SK-N-SH (cell line): ENCODE data around the gene NCOA5. TPM values are rescaled to one million over a fixed set of nuclear protein-coding genes. Genes with fewer than 3 reads are reported as not detected.

Source experiments
- CTCF ChIA-PET: fragments of 300-600, 350-600 bp; formaldehyde crosslinking; extraction: SDS; loops from one replicate; lab custom pipeline; 2021; lab: Yijun Ruan, JAX
- POLR2A ChIA-PET: fragments of 350-600 bp; sonication (Branson Sonifier 250); formaldehyde crosslinking; extraction: SDS; loops from one replicate; lab custom pipeline; 2020; ENCODE audit warnings: antibody characterized with exemption, inconsistent platforms; lab: Yijun Ruan, JAX
- DNase-seq: peaks from one replicate; pipeline ENCODE4 v3.0.0; 2012
- H2AFZ ChIP-seq: fragments of 200-600 bp; sonication (generic); 2 replicates; pipeline ENCODE4 v1.8.1; 2016; ENCODE audit warnings: antibody characterized with exemption, mild to moderate bottlenecking, low read depth
- H3F3A ChIP-seq: fragments of 200-600 bp; sonication (generic); replicated peaks from 2 replicates; pipeline ENCODE3; 2016; ENCODE audit warnings: antibody characterized with exemption, mild to moderate bottlenecking; ENCODE audit not compliant: insufficient read depth
- H3K27ac ChIP-seq, 2 experiments: fragments of 200-500 bp in 1 of 2; fragments of 200-600 bp in 1 of 2; sonication (Bioruptor generic) in 1 of 2; sonication (generic), shearing (Covaris generic) in 1 of 2; 2 replicates each; pipeline versions ENCODE4 v1.5.1 to v1.6.1; 2014 to 2016; ENCODE audit warnings: low read depth in 2 of 2, inconsistent platforms in 1 of 2, low read length in 1 of 2, mild to moderate bottlenecking in 1 of 2, mixed read lengths in 1 of 2
- H3K27me3 ChIP-seq: fragments of 200-600 bp; sonication (generic), shearing (Covaris generic); 2 replicates; pipeline ENCODE4 v1.6.1; 2016; ENCODE audit warnings: mixed run types; ENCODE audit not compliant: insufficient read depth
- H3K36me3 ChIP-seq, 2 experiments: fragments of 200-500 bp in 1 of 2; fragments of 200-600 bp in 1 of 2; sonication (Bioruptor generic) in 1 of 2; sonication (generic) in 1 of 2; replicated peaks in 1 of 2; 2 replicates each; pipeline versions ENCODE3 to v1.5.1; 2014 to 2016; ENCODE audit warnings: low read length in 1 of 2, mild to moderate bottlenecking in 1 of 2; ENCODE audit not compliant: insufficient read depth in 2 of 2, control insufficient read depth in 1 of 2
- H3K4me1 ChIP-seq, 2 experiments: fragments of 200-500 bp in 1 of 2; fragments of 200-600 bp in 1 of 2; sonication (Bioruptor generic) in 1 of 2; sonication (generic), shearing (Covaris generic) in 1 of 2; 2 replicates each; pipeline versions ENCODE4 v1.5.1 to v1.6.1; 2014 to 2016; ENCODE audit warnings: low read depth in 1 of 2, low read length in 1 of 2, mixed run types in 1 of 2; ENCODE audit not compliant: insufficient read depth in 2 of 2, control insufficient read depth in 1 of 2
- H3K4me2 ChIP-seq: fragments of 200-600 bp; sonication (generic), shearing (Covaris generic); 2 replicates; pipeline ENCODE4 v1.6.1; 2017; ENCODE audit warnings: mixed run types
- H3K4me3 ChIP-seq, 2 experiments: fragments of 200-500 bp in 1 of 2; fragments of 200-600 bp in 1 of 2; sonication (Bioruptor generic) in 1 of 2; sonication (generic), shearing (Covaris generic) in 1 of 2; 2 replicates each; pipeline versions ENCODE4 v1.5.1 to v1.8.1; 2014 to 2016; ENCODE audit warnings: low read depth in 2 of 2, inconsistent platforms in 1 of 2, low read length in 1 of 2, mild to moderate bottlenecking in 1 of 2, mixed read lengths in 1 of 2, moderate library complexity in 1 of 2
- H3K79me2 ChIP-seq: fragments of 200-600 bp; sonication (generic); 2 replicates; pipeline ENCODE4 v1.8.1; 2017; ENCODE audit warnings: mild to moderate bottlenecking; ENCODE audit not compliant: insufficient read depth
- H3K9ac ChIP-seq: fragments of 200-600 bp; sonication (generic); 2 replicates; pipeline ENCODE4 v1.6.1; 2017; ENCODE audit warnings: mixed run types
- H3K9me2 ChIP-seq: fragments of 200-600 bp; sonication (generic); 2 replicates; pipeline ENCODE4 v1.6.1; 2017; ENCODE audit warnings: mixed run types
- H3K9me3 ChIP-seq: fragments of 200-600 bp; sonication (generic); 2 replicates; pipeline ENCODE4 v1.6.1; 2017; ENCODE audit warnings: mixed run types, mild to moderate bottlenecking, moderate library complexity
- H4K20me1 ChIP-seq: fragments of 200-600 bp; sonication (generic); 2 replicates; pipeline ENCODE4 v1.6.1; 2017; ENCODE audit warnings: mild to moderate bottlenecking, mixed run types; ENCODE audit not compliant: insufficient read depth
- CHD2 ChIP-seq: fragments of 150-350 bp; IDR thresholded peaks from 2 replicates; pipeline ENCODE4 v1.6.1; 2018; ENCODE audit warnings: low read length; ENCODE audit not compliant: partially characterized antibody
- FOSL2 ChIP-seq: IDR thresholded peaks from 2 replicates; pipeline ENCODE4 v1.4.0; 2012; ENCODE audit warnings: low read depth, mild to moderate bottlenecking, moderate library complexity, borderline replicate concordance
- FOXJ3 ChIP-seq: sonication (generic); formaldehyde crosslinking; IDR thresholded peaks from 2 replicates; pipeline ENCODE4 v1.5.1; 2020; ENCODE audit warnings: mild to moderate bottlenecking, missing genetic modification reagents
- GATA2 ChIP-seq: sonication (generic); formaldehyde crosslinking; IDR thresholded peaks from 2 replicates; pipeline ENCODE4 v1.5.0; 2020; ENCODE audit warnings: mild to moderate bottlenecking, missing genetic modification reagents
- MEF2A ChIP-seq: IDR thresholded peaks from 2 replicates; pipeline ENCODE4 v1.4.0; 2012; ENCODE audit warnings: low read depth, borderline replicate concordance
- NFIC ChIP-seq: IDR thresholded peaks from 2 replicates; pipeline ENCODE4 v1.4.0; 2012; ENCODE audit warnings: borderline replicate concordance
- NRF1 ChIP-seq: IDR thresholded peaks from 2 replicates; pipeline ENCODE4 v1.6.1; 2012; ENCODE audit warnings: low read depth, mild to moderate bottlenecking, low read length
- POLR2AphosphoS5 ChIP-seq: IDR thresholded peaks from 2 replicates; pipeline ENCODE4 v1.6.1; 2012; ENCODE audit warnings: low read depth, low read length
- RAD21 ChIP-seq: IDR thresholded peaks from 2 replicates; pipeline ENCODE4 v1.6.1; 2012; ENCODE audit warnings: mild to moderate bottlenecking, low read length
- RCOR1 ChIP-seq: fragments of 150-350 bp; IDR thresholded peaks from 2 replicates; pipeline ENCODE4 v1.6.1; 2017; ENCODE audit warnings: antibody characterized with exemption, low read length
- TAF1 ChIP-seq: IDR thresholded peaks from 2 replicates; pipeline ENCODE4 v1.6.1; 2012; ENCODE audit warnings: low read depth, mild to moderate bottlenecking, low read length, moderate library complexity, borderline replicate concordance
- TCF12 ChIP-seq: IDR thresholded peaks from 2 replicates; pipeline ENCODE4 v1.4.0; 2012
- YY1 ChIP-seq: IDR thresholded peaks from 2 replicates; pipeline ENCODE4 v1.4.0; 2012; ENCODE audit warnings: low read depth, mild to moderate bottlenecking
- WGBS: methylation state at CpG from one replicate; pipeline ENCODE4 v1.1.6; 2017; ENCODE audit warnings: low lambda C conversion rate; 5-methylcytosine and 5-hydroxymethylcytosine counted together
- polyA plus RNA-seq, 3 experiments: library from polyadenylated mRNA; depleted of rRNA; stranded (reverse); fragments of >200 nt; gene quantifications; 2 replicates each; pipeline ENCODE4 v1.2.3, GENCODE V29; 2012
- TF ChIP-seq, protein P1 (sequence below): IDR thresholded peaks from 2 replicates; pipeline ENCODE4 v1.4.0; 2012; ENCODE audit warnings: low read depth, borderline replicate concordance
- TF ChIP-seq, protein P2 (sequence below): fragments of 200-600 bp; sonication (generic); IDR thresholded peaks from 2 replicates; pipeline ENCODE4 v1.6.1; 2017; ENCODE audit warnings: antibody characterized with exemption, mild to moderate bottlenecking, moderate library complexity
- TF ChIP-seq, protein P3 (sequence below): fragments of 150-350 bp; IDR thresholded peaks from 2 replicates; pipeline ENCODE4 v1.6.1; 2016; ENCODE audit warnings: mild to moderate bottlenecking, low read depth, low read length
- TF ChIP-seq, protein P4 (sequence below): IDR thresholded peaks from 2 replicates; pipeline ENCODE4 v1.4.0; 2012; ENCODE audit warnings: low read depth

NCOA5 gene
- polyA plus RNA-seq, 1 of the 3 experiments (the other 2 are of a cell fraction), result 20.4 TPM

DNA sequence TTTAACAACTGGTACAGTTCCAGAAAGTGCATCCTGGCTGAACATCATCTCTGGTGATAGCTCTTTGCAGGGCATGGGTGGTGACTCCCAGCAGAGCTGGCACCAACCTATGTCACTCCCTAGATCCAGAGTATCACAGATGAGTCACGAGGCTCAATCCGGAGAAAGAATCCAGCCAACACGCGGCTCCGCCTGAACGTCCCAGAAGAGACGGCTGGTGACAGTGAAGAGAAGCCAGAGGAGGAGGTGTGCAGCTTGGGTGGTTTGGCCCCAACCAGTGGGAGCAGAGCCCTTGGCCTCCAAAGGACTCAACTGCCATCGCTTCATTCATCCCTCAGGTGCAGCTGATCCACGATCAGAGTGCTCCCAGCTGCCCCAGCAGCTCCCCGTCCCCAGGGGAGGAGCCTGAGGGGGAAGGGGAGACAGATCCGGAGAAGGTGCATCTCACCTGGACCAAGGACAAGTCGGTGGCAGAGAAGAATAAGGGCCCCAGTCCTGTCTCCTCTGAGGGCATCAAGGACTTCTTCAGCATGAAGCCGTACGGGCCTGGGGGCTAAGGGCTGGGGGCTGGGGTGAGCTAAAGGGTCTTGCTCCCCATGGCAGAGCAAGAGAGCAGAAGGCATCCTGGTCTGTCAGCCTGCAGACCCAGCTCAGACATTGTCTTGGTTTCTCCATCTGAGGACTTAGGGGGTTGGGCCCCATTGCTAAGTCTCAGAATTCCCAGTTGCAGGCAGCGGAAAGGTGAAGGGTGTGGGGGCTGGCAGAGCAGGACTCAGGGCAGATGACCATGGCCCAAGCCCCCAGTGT is 33.5 kb downstream of the NCOA5 start (continued):
- TF ChIP-seq, protein P1, sequence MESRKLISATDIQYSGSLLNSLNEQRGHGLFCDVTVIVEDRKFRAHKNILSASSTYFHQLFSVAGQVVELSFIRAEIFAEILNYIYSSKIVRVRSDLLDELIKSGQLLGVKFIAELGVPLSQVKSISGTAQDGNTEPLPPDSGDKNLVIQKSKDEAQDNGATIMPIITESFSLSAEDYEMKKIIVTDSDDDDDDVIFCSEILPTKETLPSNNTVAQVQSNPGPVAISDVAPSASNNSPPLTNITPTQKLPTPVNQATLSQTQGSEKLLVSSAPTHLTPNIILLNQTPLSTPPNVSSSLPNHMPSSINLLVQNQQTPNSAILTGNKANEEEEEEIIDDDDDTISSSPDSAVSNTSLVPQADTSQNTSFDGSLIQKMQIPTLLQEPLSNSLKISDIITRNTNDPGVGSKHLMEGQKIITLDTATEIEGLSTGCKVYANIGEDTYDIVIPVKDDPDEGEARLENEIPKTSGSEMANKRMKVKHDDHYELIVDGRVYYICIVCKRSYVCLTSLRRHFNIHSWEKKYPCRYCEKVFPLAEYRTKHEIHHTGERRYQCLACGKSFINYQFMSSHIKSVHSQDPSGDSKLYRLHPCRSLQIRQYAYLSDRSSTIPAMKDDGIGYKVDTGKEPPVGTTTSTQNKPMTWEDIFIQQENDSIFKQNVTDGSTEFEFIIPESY, result no peak
- TF ChIP-seq FOXJ3 (no peak), FOSL2 (no peak)
- TF ChIP-seq, protein P2, sequence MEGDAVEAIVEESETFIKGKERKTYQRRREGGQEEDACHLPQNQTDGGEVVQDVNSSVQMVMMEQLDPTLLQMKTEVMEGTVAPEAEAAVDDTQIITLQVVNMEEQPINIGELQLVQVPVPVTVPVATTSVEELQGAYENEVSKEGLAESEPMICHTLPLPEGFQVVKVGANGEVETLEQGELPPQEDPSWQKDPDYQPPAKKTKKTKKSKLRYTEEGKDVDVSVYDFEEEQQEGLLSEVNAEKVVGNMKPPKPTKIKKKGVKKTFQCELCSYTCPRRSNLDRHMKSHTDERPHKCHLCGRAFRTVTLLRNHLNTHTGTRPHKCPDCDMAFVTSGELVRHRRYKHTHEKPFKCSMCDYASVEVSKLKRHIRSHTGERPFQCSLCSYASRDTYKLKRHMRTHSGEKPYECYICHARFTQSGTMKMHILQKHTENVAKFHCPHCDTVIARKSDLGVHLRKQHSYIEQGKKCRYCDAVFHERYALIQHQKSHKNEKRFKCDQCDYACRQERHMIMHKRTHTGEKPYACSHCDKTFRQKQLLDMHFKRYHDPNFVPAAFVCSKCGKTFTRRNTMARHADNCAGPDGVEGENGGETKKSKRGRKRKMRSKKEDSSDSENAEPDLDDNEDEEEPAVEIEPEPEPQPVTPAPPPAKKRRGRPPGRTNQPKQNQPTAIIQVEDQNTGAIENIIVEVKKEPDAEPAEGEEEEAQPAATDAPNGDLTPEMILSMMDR, result no peak

DNA sequence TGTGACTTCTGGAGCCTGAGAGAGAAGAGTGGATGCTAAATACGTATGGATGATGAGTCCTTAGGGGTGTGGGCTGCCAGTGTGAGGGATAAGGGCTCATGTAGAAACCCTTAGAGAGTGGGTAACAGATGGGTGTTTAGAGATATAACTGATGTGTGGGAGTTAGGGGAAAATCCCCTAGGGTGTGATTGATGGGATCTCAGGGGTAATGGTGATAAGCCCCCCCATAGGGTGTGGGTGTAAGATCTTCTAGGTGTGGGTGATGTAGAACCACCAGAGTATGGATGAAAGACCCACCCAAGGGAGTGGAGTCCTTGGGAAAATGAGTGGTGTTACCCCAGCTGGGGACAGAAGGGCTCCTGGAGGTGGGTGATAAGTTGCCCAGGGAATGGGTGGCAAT is 34.5 kb downstream of the NCOA5 start:
- peaks cover 5 to 7% of the 10 kb centered on the region in 2 experiments; a peak in 3 of 4 replicates for H3K4me1 ChIP-seq
- ChIA-PET CTCF (interaction anchor here (1.0 kb wide), 1 partner anchor 77 kb away, joined by 4 read pairs; no protein-coding TSS in a partner anchor), POLR2A (no interaction called here)
- no peaks in the 10 kb centered on the region for H3K9me3 ChIP-seq
- no peaks in the 10 kb centered on the region for H3K27me3 ChIP-seq
- H3K27ac ChIP-seq, result no peak overlapping the region
- DNase-seq, result no peak
- peaks cover 0 to 6% of the 10 kb centered on the region in 2 experiments for H3K36me3 ChIP-seq
- H3K4me3 ChIP-seq, result no peak overlapping the region
- 33% methylated on average over 1 of the region's 1 CpG for WGBS
- H3K9ac ChIP-seq, result no peak overlapping the region
- H3F3A ChIP-seq, result peaks cover 8% of the 10 kb centered on the region
- H4K20me1 ChIP-seq, result peaks cover 12% of the 10 kb centered on the region; the same call in 1 of the 2 replicates
- H3K9me2 ChIP-seq, result no peaks in the 10 kb centered on the region
- H3K4me2 ChIP-seq, result no peak overlapping the region
- H2AFZ ChIP-seq, result no peak overlapping the region
- TF ChIP-seq GATA2, result no peak
- H3K79me2 ChIP-seq, result no peaks in the 10 kb centered on the region

DNA sequence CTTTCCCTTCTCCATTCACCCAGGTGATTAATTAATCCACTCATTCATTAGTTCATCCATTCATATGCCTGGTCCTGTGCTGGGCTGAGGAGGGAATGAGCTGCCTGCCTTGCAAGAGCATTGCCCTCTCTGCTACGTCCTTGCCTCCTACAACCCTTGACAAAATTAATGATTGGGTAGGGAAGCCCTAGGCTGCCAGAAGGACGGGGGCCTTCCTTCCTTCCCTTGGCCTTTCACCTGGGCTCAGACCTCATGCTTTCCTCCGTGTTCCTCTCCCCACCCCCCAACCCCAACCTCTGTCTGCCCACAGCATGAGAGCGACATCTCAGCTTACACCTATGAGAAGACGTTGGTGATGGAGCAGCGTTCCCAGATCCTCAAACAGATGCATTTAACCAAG is 35.2 kb downstream of the NCOA5 start:
- TF ChIP-seq, protein P1, result no peak
- TF ChIP-seq, protein P3, sequence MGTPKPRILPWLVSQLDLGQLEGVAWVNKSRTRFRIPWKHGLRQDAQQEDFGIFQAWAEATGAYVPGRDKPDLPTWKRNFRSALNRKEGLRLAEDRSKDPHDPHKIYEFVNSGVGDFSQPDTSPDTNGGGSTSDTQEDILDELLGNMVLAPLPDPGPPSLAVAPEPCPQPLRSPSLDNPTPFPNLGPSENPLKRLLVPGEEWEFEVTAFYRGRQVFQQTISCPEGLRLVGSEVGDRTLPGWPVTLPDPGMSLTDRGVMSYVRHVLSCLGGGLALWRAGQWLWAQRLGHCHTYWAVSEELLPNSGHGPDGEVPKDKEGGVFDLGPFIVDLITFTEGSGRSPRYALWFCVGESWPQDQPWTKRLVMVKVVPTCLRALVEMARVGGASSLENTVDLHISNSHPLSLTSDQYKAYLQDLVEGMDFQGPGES, result no peak
- TF ChIP-seq MEF2A, result no peak
- no peak for TF ChIP-seq CHD2
- TF ChIP-seq GATA2, result no peak
- no peak for TF ChIP-seq TAF1
- no peak for TF ChIP-seq RCOR1
- no peak for TF ChIP-seq RAD21
- TF ChIP-seq NRF1, result no peak
- no peak for TF ChIP-seq NFIC
- TF ChIP-seq, protein P4, sequence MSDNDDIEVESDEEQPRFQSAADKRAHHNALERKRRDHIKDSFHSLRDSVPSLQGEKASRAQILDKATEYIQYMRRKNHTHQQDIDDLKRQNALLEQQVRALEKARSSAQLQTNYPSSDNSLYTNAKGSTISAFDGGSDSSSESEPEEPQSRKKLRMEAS, result no peak
- TF ChIP-seq POLR2AphosphoS5, result no peak
- no peak for TF ChIP-seq TCF12
- TF ChIP-seq YY1, result no peak
- Histone ChIP-seq H3K36me3 (peaks cover 0 to 2% of the 10 kb centered on the region in 2 experiments), H3K4me3 (no peak overlapping the region), H4K20me1 (0 out of 2 replicates have a peak, but pooled peaks cover 5% of the 10 kb centered on the region), H3K4me2 (no peak overlapping the region), H3K4me1 (peaks cover 3 to 7% of the 10 kb centered on the region in 2 experiments; a peak in 2 of 4 replicates), H3K9ac (no peak overlapping the region), H3K79me2 (no peaks in the 10 kb centered on the region), H3K27me3 (no peaks in the 10 kb centered on the region), H3K9me2 (no peaks in the 10 kb centered on the region), H3K9me3 (no peaks in the 10 kb centered on the region), H3F3A (peaks cover 6% of the 10 kb centered on the region), H3K27ac (no peak overlapping the region), H2AFZ (no peak overlapping the region)
- 57% methylated on average over 6 of the region's 6 CpGs for whole genome bisulfite sequencing
- POLR2A ChIA-PET, result no interaction called here
- CTCF ChIA-PET, result no interaction called here
- DNase-seq, result no peak
